Measurements from ENCODE around the gene CRABP1.

GRCh38 chr15:78291698-78292097, 48.5 kb upstream of the CRABP1 start:
- TF ChIP-seq EZH2 (IDR thresholded peaks at IDR 0.05; ENCODE audit: borderline replicate concordance, insufficient read depth, low read length, poor library complexity, severe bottlenecking) (no peak), CTCF (IDR thresholded peaks at IDR 0.05; ENCODE audit: poor library complexity, severe bottlenecking) (no peak), POLR2AphosphoS5 (IDR thresholded peaks at IDR 0.05) (no peak), RAD21 (conservative IDR thresholded peaks at IDR 0.05) (no peak)

Measured in neural cell (in vitro differentiated cells).